HUES48 (cell line): ENCODE measurements around the gene UXS1.
"Not testable (repeated sequence)": the region's sequence is repeated elsewhere in the genome, so short reads cannot be mapped to it uniquely, and the experiment has no call there.

Experiments used
- H3K27ac ChIP-seq: one replicate; pipeline ENCODE4 v1.7.0; 2013; ENCODE audit warnings: low read depth, low read length, inconsistent platforms
- H3K27me3 ChIP-seq: 2 replicates; pipeline ENCODE4 v1.6.1; 2013; ENCODE audit warnings: mild to moderate bottlenecking, low read length; ENCODE audit not compliant: control insufficient read depth, insufficient read depth
- H3K36me3 ChIP-seq: 2 replicates; pipeline ENCODE4 v1.6.1; 2013; ENCODE audit warnings: low read length; ENCODE audit not compliant: control insufficient read depth, insufficient read depth
- H3K4me1 ChIP-seq: 2 replicates; pipeline ENCODE4 v1.6.1; 2013; ENCODE audit warnings: mild to moderate bottlenecking, low read length; ENCODE audit not compliant: control insufficient read depth, insufficient read depth
- H3K4me3 ChIP-seq: 2 replicates; pipeline ENCODE4 v1.5.1; 2013; ENCODE audit warnings: mild to moderate bottlenecking, low read depth, low read length
- H3K9ac ChIP-seq: 2 replicates; pipeline ENCODE4 v1.6.1; 2013; ENCODE audit warnings: mild to moderate bottlenecking, low read depth, low read length, moderate library complexity
- H3K9me3 ChIP-seq: 2 replicates; pipeline ENCODE4 v1.6.1; 2013; ENCODE audit warnings: low read length; ENCODE audit not compliant: control insufficient read depth, insufficient read depth

Gene UXS1

GRCh38 chr2:106144621-106145331, 49.3 kb downstream of the UXS1 start:
- Histone ChIP-seq H3K4me3 (no peak overlapping the region), H3K9me3 (no peaks in the 10 kb centered on the region), H3K27ac (no peak overlapping the region), H3K27me3 (no peaks in the 10 kb centered on the region), H3K9ac (no peak overlapping the region), H3K36me3 (peaks cover 40% of the 10 kb centered on the region), H3K4me1 (peaks cover 13% of the 10 kb centered on the region; the same call in 1 of the 2 replicates)

- no peak overlapping the region for H3K4me3 ChIP-seq
- H3K36me3 ChIP-seq: peaks cover 32% of the 10 kb centered on the region
- no peaks in the 10 kb centered on the region for H3K27me3 ChIP-seq
- H3K9me3 ChIP-seq: no peaks in the 10 kb centered on the region
- H3K27ac ChIP-seq: no peak overlapping the region
- no peak overlapping the region for H3K9ac ChIP-seq
- peaks cover 13% of the 10 kb centered on the region; the same call in 1 of the 2 replicates for H3K4me1 ChIP-seq
These were observed 50.4 kb downstream of the UXS1 start for GRCh38 chr2:106143495-106144215.

- peaks cover 37% of the 10 kb centered on the region for H3K36me3 ChIP-seq
- H3K9ac ChIP-seq: no peak overlapping the region
- no peak overlapping the region for H3K27ac ChIP-seq
- no peak overlapping the region for H3K4me3 ChIP-seq
- no peaks in the 10 kb centered on the region for H3K9me3 ChIP-seq
- H3K4me1 ChIP-seq: peaks cover 13% of the 10 kb centered on the region; the same call in 1 of the 2 replicates
- H3K27me3 ChIP-seq: no peaks in the 10 kb centered on the region
These were observed 51.4 kb downstream of the UXS1 start for GRCh38 chr2:106142683-106143082.

GRCh38 chr2:106140913-106141312, 53.2 kb downstream of the UXS1 start:
- Histone ChIP-seq H3K4me1 (peaks cover 13% of the 10 kb centered on the region; the same call in 1 of the 2 replicates), H3K36me3 (peaks cover 37% of the 10 kb centered on the region), H3K9ac (no peak overlapping the region), H3K9me3 (no peaks in the 10 kb centered on the region), H3K27ac (no peak overlapping the region), H3K4me3 (no peak overlapping the region), H3K27me3 (no peaks in the 10 kb centered on the region)

- peaks cover 34% of the 10 kb centered on the region for H3K36me3 ChIP-seq
- H3K27ac ChIP-seq: no peak overlapping the region
These were observed 54.0 kb downstream of the UXS1 start for GRCh38 chr2:106140113-106140512.

GRCh38 chr2:106139238-106139935, 54.7 kb downstream of the UXS1 start:
- Histone ChIP-seq H3K9ac (no peak overlapping the region), H3K27me3 (no peaks in the 10 kb centered on the region), H3K4me3 (no peak overlapping the region), H3K36me3 (peaks cover 30% of the 10 kb centered on the region), H3K27ac (no peak overlapping the region), H3K4me1 (peaks cover 11% of the 10 kb centered on the region; the same call in 1 of the 2 replicates), H3K9me3 (no peaks in the 10 kb centered on the region)

More at GRCh38 chr2:106140113-106140512, 54.0 kb downstream of the UXS1 start:
- peaks cover 13% of the 10 kb centered on the region; the same call in 1 of the 2 replicates for H3K4me1 ChIP-seq
- H3K9me3 ChIP-seq: no peaks in the 10 kb centered on the region
- H3K4me3 ChIP-seq: no peak overlapping the region
- no peaks in the 10 kb centered on the region for H3K27me3 ChIP-seq
- H3K9ac ChIP-seq: no peak overlapping the region

- Histone ChIP-seq H3K27ac (no peak overlapping the region), H3K27me3 (no peaks in the 10 kb centered on the region), H3K4me3 (no peak overlapping the region), H3K9ac (no peak overlapping the region), H3K36me3 (peaks cover 26% of the 10 kb centered on the region), H3K9me3 (no peaks in the 10 kb centered on the region), H3K4me1 (peaks cover 8% of the 10 kb centered on the region; the same call in 1 of the 2 replicates)
These were observed 55.4 kb downstream of the UXS1 start for GRCh38 chr2:106138543-106139237.

- H3K4me1 ChIP-seq: peaks cover 4% of the 10 kb centered on the region; the same call in 1 of the 2 replicates
- peaks cover 22% of the 10 kb centered on the region for H3K36me3 ChIP-seq
- H3K9ac ChIP-seq: no peak overlapping the region
- H3K27me3 ChIP-seq: no peaks in the 10 kb centered on the region
- H3K27ac ChIP-seq: no peak overlapping the region
- H3K4me3 ChIP-seq: no peak overlapping the region
- H3K9me3 ChIP-seq: no peaks in the 10 kb centered on the region
These were observed 56.2 kb downstream of the UXS1 start for GRCh38 chr2:106137731-106138521.

- not testable (repeated sequence) for H3K4me3 ChIP-seq, H3K9ac ChIP-seq, H3K27ac ChIP-seq
These were observed 62.9 kb downstream of the UXS1 start for GRCh38 chr2:106131192-106131591.

More at GRCh38 chr2:106131192-106131591, 62.9 kb downstream of the UXS1 start:
- not testable (repeated sequence) for H3K9me3 ChIP-seq, H3K27me3 ChIP-seq, H3K4me1 ChIP-seq
- peaks cover 31% of the 10 kb centered on the region for H3K36me3 ChIP-seq
